GM23338 (cell line): ENCODE results near the gene CSPG4. TPM values are rescaled to one million over a fixed set of nuclear protein-coding genes. Genes with fewer than 3 reads are reported as not detected.
"Not testable (repeated sequence)": the region's sequence is repeated elsewhere in the genome, so short reads cannot be mapped to it uniquely, and the experiment has no call there.

ENCODE experiments used
- ATAC-seq: fragments of 200-7000 bp; cut with Tn5 transposase; 3 replicates; pipeline ENCODE4 v1.9.1; 2020
- DNase-seq: peaks from one replicate; pipeline ENCODE4 v3.0.0-alpha.2; 2015; ENCODE audit warnings: low spot score
- H2AFZ ChIP-seq: fragments of 200-600 bp; sonication (generic); 2 replicates; pipeline ENCODE4 v1.8.0; 2016; ENCODE audit warnings: antibody characterized with exemption, mild to moderate bottlenecking, moderate library complexity
- H3F3A ChIP-seq: fragments of 200-600 bp; sonication (generic); replicated peaks from 2 replicates; pipeline ENCODE4 v1.8.0; 2017; ENCODE audit warnings: antibody characterized with exemption, mixed run types, low read depth
- H3K27ac ChIP-seq: fragments of 200-600 bp; sonication (generic); 2 replicates; pipeline ENCODE4 v1.6.1; 2016; ENCODE audit warnings: low read depth
- H3K27me3 ChIP-seq: fragments of 200-600 bp; sonication (generic); 2 replicates; pipeline ENCODE4 v1.8.0; 2016; ENCODE audit warnings: mild to moderate bottlenecking, mixed run types, moderate library complexity; ENCODE audit not compliant: insufficient read depth
- H3K36me3 ChIP-seq: fragments of 200-600 bp; sonication (generic); 2 replicates; pipeline ENCODE4 v1.8.0; 2016; ENCODE audit warnings: mild to moderate bottlenecking; ENCODE audit not compliant: insufficient read depth
- H3K4me1 ChIP-seq: fragments of 200-600 bp; sonication (generic); 2 replicates; pipeline ENCODE4 v1.8.0; 2016; ENCODE audit warnings: mild to moderate bottlenecking, moderate library complexity; ENCODE audit not compliant: insufficient read depth
- H3K4me2 ChIP-seq: fragments of 200-600 bp; sonication (generic); 2 replicates; pipeline ENCODE4 v1.7.1; 2017; ENCODE audit warnings: mixed run types
- H3K4me3 ChIP-seq: fragments of 200-600 bp; sonication (generic); 2 replicates; pipeline ENCODE4 v1.6.1; 2016; ENCODE audit warnings: mixed run types
- H3K79me2 ChIP-seq: fragments of 200-600 bp; sonication (generic); replicated peaks from 2 replicates; pipeline ENCODE4 v1.8.0; 2017; ENCODE audit warnings: mild to moderate bottlenecking; ENCODE audit not compliant: insufficient read depth
- H3K9me2 ChIP-seq: fragments of 200-600 bp; sonication (generic); 2 replicates; pipeline ENCODE4 v1.8.0; 2017; ENCODE audit not compliant: insufficient read depth
- H4K20me1 ChIP-seq: fragments of 200-600 bp; sonication (generic); replicated peaks from 2 replicates; pipeline ENCODE4 v1.8.0; 2017; ENCODE audit warnings: mild to moderate bottlenecking; ENCODE audit not compliant: insufficient read depth
- H3K27ac Mint-ChIP-seq: 2 replicates; pipeline ENCODE4 v1.8.0; 2020; ENCODE audit warnings: inconsistent platforms, mild to moderate bottlenecking, moderate library complexity, mixed read lengths
- H3K27me3 Mint-ChIP-seq: 3 replicates; pipeline ENCODE4 v1.8.0; 2022; ENCODE audit warnings: low read depth, mild to moderate bottlenecking, moderate library complexity, mixed read lengths, inconsistent platforms; ENCODE audit not compliant: insufficient read depth, poor library complexity
- H3K36me3 Mint-ChIP-seq: 3 replicates; pipeline ENCODE4 v1.8.0; 2021; ENCODE audit warnings: low read depth, mild to moderate bottlenecking, inconsistent platforms, moderate library complexity, mixed read lengths
- H3K4me1 Mint-ChIP-seq: 3 replicates; pipeline ENCODE4 v1.8.0; 2020; ENCODE audit warnings: mild to moderate bottlenecking, inconsistent platforms, mixed read lengths
- H3K4me3 Mint-ChIP-seq: 3 replicates; pipeline ENCODE4 v1.8.0; 2021; ENCODE audit warnings: moderate library complexity, mild to moderate bottlenecking, inconsistent platforms, mixed read lengths
- H3K9me3 Mint-ChIP-seq: 3 replicates; pipeline ENCODE4 v1.8.0; 2020; ENCODE audit warnings: moderate library complexity, mild to moderate bottlenecking, inconsistent platforms, mixed read lengths
- CTCF ChIP-seq, 2 experiments: fragments of 200-600 bp in 1 of 2; sonication (generic) in 1 of 2; conservative IDR thresholded peaks; 2 replicates each; pipeline versions ENCODE4 v1.5.1 to v1.6.1; 2016 to 2017; ENCODE audit warnings: antibody characterized with exemption in 2 of 2, low read depth in 2 of 2, mild to moderate bottlenecking in 2 of 2, moderate library complexity in 1 of 2
- ETS1 ChIP-seq: IDR thresholded peaks from 2 replicates; pipeline ENCODE4 v1.6.1; 2016; ENCODE audit warnings: antibody characterized with exemption
- EZH2 ChIP-seq: fragments of 200-600 bp; sonication (generic); IDR thresholded peaks from one replicate; pipeline ENCODE4 v1.8.0; 2017; ENCODE audit warnings: antibody characterized with exemption, mild to moderate bottlenecking, low read depth; ENCODE audit not compliant: unreplicated experiment
- JUNB ChIP-seq: IDR thresholded peaks from one replicate; pipeline ENCODE4 v1.6.1; 2016; ENCODE audit warnings: antibody characterized with exemption; ENCODE audit not compliant: unreplicated experiment
- NANOG ChIP-seq: IDR thresholded peaks from 2 replicates; pipeline ENCODE4 v1.6.1; 2016; ENCODE audit warnings: antibody characterized with exemption, borderline replicate concordance
- POLR2AphosphoS5 ChIP-seq: IDR thresholded peaks from 2 replicates; pipeline ENCODE4 v1.6.1; 2016; ENCODE audit warnings: antibody characterized with exemption, low read depth
- REST ChIP-seq: IDR thresholded peaks from one replicate; pipeline ENCODE4 v1.6.1; 2018; ENCODE audit warnings: antibody characterized with exemption; ENCODE audit not compliant: unreplicated experiment
- STAT1 ChIP-seq: IDR thresholded peaks from one replicate; pipeline ENCODE4 v1.6.1; 2016; ENCODE audit warnings: antibody characterized with exemption; ENCODE audit not compliant: unreplicated experiment
- ZNF114 ChIP-seq: fragments of 250-450 bp; sonication (Bioruptor Pico); IDR thresholded peaks from 2 replicates; pipeline ENCODE4 v1.5.0; 2020; ENCODE audit warnings: mild to moderate bottlenecking, moderate library complexity
- polyA plus RNA-seq: library from polyadenylated mRNA; unstranded; fragments of >200 nt; fragmentation: Nextera tagmentation; extraction: Ambion mirVana; gene quantifications from 2 replicates; pipeline ENCODE4 v1.2.1, GENCODE V29; 2016
- total RNA-seq: library from RNA; depleted of rRNA; stranded (reverse); fragments of >200 nt; shearing (Covaris generic); gene quantifications from 2 replicates; pipeline ENCODE4 v1.2.3, GENCODE V29; 2014

The CSPG4 gene
- total and polyA plus RNA-seq, 2 experiments from 2014 or later = 0.27 to 4.0 TPM

GRCh38 chr15:75760704-75761435, 48.2 kb upstream of the CSPG4 start (continued):
- TF ChIP-seq REST (no peak), EZH2 (no peak), ETS1 (no peak), NANOG (no peak), POLR2AphosphoS5 (no peak), STAT1 (no peak), JUNB (no peak), ZNF114 (CRISPR knock-in tag) (no peak), CTCF (conservative IDR thresholded peaks at IDR 0.05; ENCODE audit: low read depth in 2 of 2) (no peak)

- not testable (repeated sequence) for H4K20me1 ChIP-seq, H3K4me2 ChIP-seq, H3K4me3 ChIP-seq, H3F3A ChIP-seq, H3K27me3 Mint-ChIP-seq, H3K27ac ChIP-seq, H3K79me2 ChIP-seq, H3K27me3 ChIP-seq, H3K9me2 ChIP-seq, H3K36me3 Mint-ChIP-seq, H2AFZ ChIP-seq, H3K36me3 ChIP-seq, H3K4me3 Mint-ChIP-seq, DNase-seq, H3K9me3 Mint-ChIP-seq
- peaks cover 29% of the 10 kb centered on the region for H3K4me1 Mint-ChIP-seq
- peak overlapping the region; percentile 47; the same call in 1 of the 2 replicates for H3K27ac Mint-ChIP-seq
- H3K4me1 ChIP-seq = peaks cover 15% of the 10 kb centered on the region
- peak; percentile 9; the same call in 2 of the 3 replicates for ATAC-seq
Measured at GRCh38 chr15:75760131-75760520, 47.5 kb upstream of the CSPG4 start.
